ENCODE data around the gene AMZ2. TPM values are rescaled to one million over a fixed set of nuclear protein-coding genes. Genes with fewer than 3 reads are reported as not detected.
"Not testable (repeated sequence)": the region's sequence is repeated elsewhere in the genome, so short reads cannot be mapped to it uniquely, and the experiment has no call there.

AMZ2 gene
- total RNA-seq, 1 donor from 2014 or later, result 75.8 TPM

GRCh38 chr17:68231131-68231530 is 16.7 kb upstream of the AMZ2 start:
- DNase-seq; H3K4me3 Mint-ChIP-seq; H3K27me3 Mint-ChIP-seq; H3K27ac Mint-ChIP-seq; intact Hi-C loops (cut with micrococcal nuclease); H3K9me3 Mint-ChIP-seq: not testable (repeated sequence)
- peaks cover 34% of the 10 kb centered on the region for H3K4me1 Mint-ChIP-seq
- H3K36me3 Mint-ChIP-seq (ENCODE audit: low read depth), result peaks cover 12% of the 10 kb centered on the region

- no peaks in the 10 kb centered on the region for H3K27me3 Mint-ChIP-seq
- DNase-seq, result no peak
- no peak overlapping the region for H3K4me3 Mint-ChIP-seq
- peaks cover 9% of the 10 kb centered on the region for H3K36me3 Mint-ChIP-seq (ENCODE audit: low read depth)
- H3K4me1 Mint-ChIP-seq, result peaks cover 34% of the 10 kb centered on the region
- no peaks in the 10 kb centered on the region for H3K9me3 Mint-ChIP-seq
- intact Hi-C loops (cut with micrococcal nuclease), result no loop called here
- H3K27ac Mint-ChIP-seq, result no peak overlapping the region
These were observed 16.3 kb upstream of the AMZ2 start for GRCh38 chr17:68231541-68231940.

GRCh38 chr17:68232741-68233140 is 15.1 kb upstream of the AMZ2 start:
- DNase-seq; H3K9me3 Mint-ChIP-seq; H3K27ac Mint-ChIP-seq; H3K4me3 Mint-ChIP-seq; H3K27me3 Mint-ChIP-seq; H3K36me3 Mint-ChIP-seq (ENCODE audit: low read depth); intact Hi-C loops (cut with micrococcal nuclease): not testable (repeated sequence)
- H3K4me1 Mint-ChIP-seq, result peaks cover 40% of the 10 kb centered on the region

- intact Hi-C loops (cut with micrococcal nuclease); H3K4me3 Mint-ChIP-seq; H3K36me3 Mint-ChIP-seq (ENCODE audit: low read depth); H3K27me3 Mint-ChIP-seq; H3K9me3 Mint-ChIP-seq: not testable (repeated sequence)
- peak; percentile 76 for DNase-seq
- peak overlapping the region; percentile 76 for H3K27ac Mint-ChIP-seq
- H3K4me1 Mint-ChIP-seq, result peaks cover 44% of the 10 kb centered on the region
These were observed 13.0 kb upstream of the AMZ2 start for GRCh38 chr17:68234726-68235335.

- H3K4me3 Mint-ChIP-seq; H3K9me3 Mint-ChIP-seq; H3K27me3 Mint-ChIP-seq; H3K36me3 Mint-ChIP-seq (ENCODE audit: low read depth); DNase-seq; intact Hi-C loops (cut with micrococcal nuclease): not testable (repeated sequence)
- peaks cover 49% of the 10 kb centered on the region for H3K4me1 Mint-ChIP-seq
- H3K27ac Mint-ChIP-seq, result peak overlapping the region; percentile 76
These were observed 12.5 kb upstream of the AMZ2 start for GRCh38 chr17:68235336-68235791.

GRCh38 chr17:68237369-68238163 is 10.3 kb upstream of the AMZ2 start:
- H3K4me1 Mint-ChIP-seq, result peaks cover 55% of the 10 kb centered on the region
- not testable (repeated sequence) for H3K9me3 Mint-ChIP-seq; H3K27me3 Mint-ChIP-seq; H3K36me3 Mint-ChIP-seq (ENCODE audit: low read depth)
- intact Hi-C loops (cut with micrococcal nuclease), result loop anchor here (1.0 to 2.0 kb wide), 4 partner anchors 11 to 57 kb away; partner anchors contain the start of genes AMZ2, ARSG and SLC16A6
- peak overlapping the region; percentile 98 for H3K27ac Mint-ChIP-seq
- DNase-seq, result peak; percentile 87
- peak overlapping the region; percentile 82 for H3K4me3 Mint-ChIP-seq

- Mint-ChIP-seq H3K9me3 (no peaks in the 10 kb centered on the region), H3K27me3 (no peaks in the 10 kb centered on the region), H3K36me3 (ENCODE audit: low read depth) (peaks cover 4% of the 10 kb centered on the region), H3K4me1 (peaks cover 52% of the 10 kb centered on the region), H3K27ac (peak overlapping the region; percentile 98), H3K4me3 (peak overlapping the region; percentile 82)
- intact Hi-C loops (cut with micrococcal nuclease), result loop anchor here (1.0 to 2.0 kb wide), 4 partner anchors 10 to 58 kb away; partner anchors contain the start of genes AMZ2, ARSG and SLC16A6
- peak; percentile 85 for DNase-seq
These were observed 9.5 kb upstream of the AMZ2 start for GRCh38 chr17:68238164-68238870.

- intact Hi-C loops (cut with micrococcal nuclease), result loop anchor here (1.0 to 2.0 kb wide), 4 partner anchors 9 to 58 kb away; partner anchors contain the start of genes AMZ2, ARSG and SLC16A6
- Mint-ChIP-seq H3K27ac (peak overlapping the region; percentile 98), H3K4me1 (peaks cover 54% of the 10 kb centered on the region), H3K36me3 (ENCODE audit: low read depth) (peaks cover 4% of the 10 kb centered on the region), H3K27me3 (no peaks in the 10 kb centered on the region), H3K9me3 (no peaks in the 10 kb centered on the region), H3K4me3 (peak overlapping the region; percentile 82)
- peak; percentile 81 for DNase-seq
These were observed 9.0 kb upstream of the AMZ2 start for GRCh38 chr17:68238871-68239253.

- Mint-ChIP-seq H3K4me1 (peaks cover 52% of the 10 kb centered on the region), H3K4me3 (peak overlapping the region; percentile 82), H3K27ac (peak overlapping the region; percentile 98), H3K27me3 (no peaks in the 10 kb centered on the region), H3K36me3 (ENCODE audit: low read depth) (peaks cover 7% of the 10 kb centered on the region), H3K9me3 (no peaks in the 10 kb centered on the region)
- intact Hi-C loops (cut with micrococcal nuclease), result loop anchor here (2.0 kb wide), 3 partner anchors 35 to 59 kb away; partner anchors contain the start of genes ARSG and SLC16A6
- no peak for DNase-seq
These were observed 8.0 kb upstream of the AMZ2 start for GRCh38 chr17:68239632-68240366.

- intact Hi-C loops (cut with micrococcal nuclease), result loop anchor here (1.0 to 5.0 kb wide), 2 partner anchors 211 to 266 kb away; partner anchors contain the start of genes KPNA2 and PRKAR1A
- H3K27me3 Mint-ChIP-seq, result no peaks in the 10 kb centered on the region
- H3K36me3 Mint-ChIP-seq (ENCODE audit: low read depth), result peaks cover 18% of the 10 kb centered on the region
- peaks cover 37% of the 10 kb centered on the region for H3K4me1 Mint-ChIP-seq
- H3K27ac Mint-ChIP-seq, result peak overlapping the region; percentile 93
- H3K9me3 Mint-ChIP-seq, result no peaks in the 10 kb centered on the region
- peak overlapping the region; percentile 86 for H3K4me3 Mint-ChIP-seq
- DNase-seq, result no peak
These were observed 1.4 kb upstream of the AMZ2 start for GRCh38 chr17:68246271-68247028.

GRCh38 chr17:68248199-68248825 is 469 bp downstream of the AMZ2 start:
- peak overlapping the region; percentile 86 for H3K4me3 Mint-ChIP-seq
- peaks cover 43% of the 10 kb centered on the region for H3K4me1 Mint-ChIP-seq
- intact Hi-C loops (cut with micrococcal nuclease), result loop anchor here (1.0 to 5.0 kb wide), 3 partner anchors 10 to 264 kb away; partner anchors contain the start of gene PRKAR1A
- no peak for DNase-seq
- peaks cover 31% of the 10 kb centered on the region for H3K36me3 Mint-ChIP-seq (ENCODE audit: low read depth)
- no peaks in the 10 kb centered on the region for H3K9me3 Mint-ChIP-seq
- H3K27ac Mint-ChIP-seq, result peak overlapping the region; percentile 93
- no peaks in the 10 kb centered on the region for H3K27me3 Mint-ChIP-seq

GRCh38 chr17:68248891-68249290 is 1.0 kb downstream of the AMZ2 start:
- peaks cover 47% of the 10 kb centered on the region for H3K4me1 Mint-ChIP-seq
- H3K27me3 Mint-ChIP-seq, result no peaks in the 10 kb centered on the region
- peak overlapping the region; percentile 86 for H3K4me3 Mint-ChIP-seq
- H3K36me3 Mint-ChIP-seq (ENCODE audit: low read depth), result peaks cover 34% of the 10 kb centered on the region
- peak; percentile 73 for DNase-seq
- intact Hi-C loops (cut with micrococcal nuclease), result loop anchor here (1.0 to 5.0 kb wide), 4 partner anchors 9 to 263 kb away; partner anchors contain the start of gene PRKAR1A
- H3K9me3 Mint-ChIP-seq, result no peaks in the 10 kb centered on the region
- peak overlapping the region; percentile 93 for H3K27ac Mint-ChIP-seq
